ENCODE data around the gene GRIK4. TPM values are rescaled to one million over a fixed set of nuclear protein-coding genes. Genes with fewer than 3 reads are reported as not detected.

GRIK4 gene
- total RNA-seq, 1 donor from 2014 or later: 4.3 TPM

GRCh38 chr11:120952461-120953434, 441.2 kb downstream of the GRIK4 start:
- peak; percentile 82 for DNase-seq
- intact Hi-C loops (cut with DNase I): no loop called here
- TF ChIP-seq CTCF (IDR thresholded peaks at IDR 0.05): peak; percentile 64
- peaks cover under 1% of the 10 kb centered on the region for H3K27me3 ChIP-seq
- H3K4me3 ChIP-seq: no peak overlapping the region
- H3K4me1 ChIP-seq: peaks cover 5% of the 10 kb centered on the region
- H3K36me3 ChIP-seq: no peaks in the 10 kb centered on the region
- ATAC-seq: peak; percentile 92
- no peaks in the 10 kb centered on the region for H3K9me3 ChIP-seq
- no peak overlapping the region for H3K27ac ChIP-seq

GRCh38 chr11:120954381-120954780, 442.8 kb downstream of the GRIK4 start:
- no peaks in the 10 kb centered on the region for H3K27me3 ChIP-seq
- no peak overlapping the region for H3K4me3 ChIP-seq
- intact Hi-C loops (cut with DNase I): no loop called here
- H3K27ac ChIP-seq: no peak overlapping the region
- no peak for TF ChIP-seq CTCF (IDR thresholded peaks at IDR 0.05)
- H3K9me3 ChIP-seq: no peaks in the 10 kb centered on the region
- DNase-seq (no peak), ATAC-seq (no peak)
- peaks cover 5% of the 10 kb centered on the region for H3K4me1 ChIP-seq
- no peaks in the 10 kb centered on the region for H3K36me3 ChIP-seq

GRCh38 chr11:120956710-120957495, 445.4 kb downstream of the GRIK4 start:
- Histone ChIP-seq H3K4me1 (peaks cover 5% of the 10 kb centered on the region), H3K4me3 (no peak overlapping the region), H3K27ac (no peak overlapping the region), H3K27me3 (no peaks in the 10 kb centered on the region), H3K9me3 (no peaks in the 10 kb centered on the region), H3K36me3 (no peaks in the 10 kb centered on the region)
- TF ChIP-seq CTCF (IDR thresholded peaks at IDR 0.05): no peak
- DNase-seq (no peak), ATAC-seq (no peak)
- intact Hi-C loops (cut with DNase I): no loop called here

- H3K27me3 ChIP-seq: no peaks in the 10 kb centered on the region
- no peak overlapping the region for H3K4me3 ChIP-seq
- H3K27ac ChIP-seq: no peak overlapping the region
- H3K36me3 ChIP-seq: no peaks in the 10 kb centered on the region
- no peaks in the 10 kb centered on the region for H3K4me1 ChIP-seq
- ATAC-seq (no peak), DNase-seq (no peak)
- H3K9me3 ChIP-seq: no peaks in the 10 kb centered on the region
- intact Hi-C loops (cut with DNase I): no loop called here
- TF ChIP-seq CTCF (IDR thresholded peaks at IDR 0.05): no peak
Measured at GRCh38 chr11:120958185-120958584, 446.6 kb downstream of the GRIK4 start.

- Histone ChIP-seq H3K27ac (no peak overlapping the region), H3K36me3 (no peaks in the 10 kb centered on the region), H3K27me3 (no peaks in the 10 kb centered on the region), H3K4me1 (no peaks in the 10 kb centered on the region), H3K4me3 (no peak overlapping the region), H3K9me3 (no peaks in the 10 kb centered on the region)
- ATAC-seq (no peak), DNase-seq (no peak)
- intact Hi-C loops (cut with DNase I): no loop called here
- TF ChIP-seq CTCF (IDR thresholded peaks at IDR 0.05): no peak
Measured at GRCh38 chr11:120959189-120959588, 447.6 kb downstream of the GRIK4 start.

Measured in upper lobe of right lung (tissue), 1 donor.